Mesothelial cell of epicardium (in vitro differentiated cells): ENCODE results near the gene FAM53B. TPM values are rescaled to one million over a fixed set of nuclear protein-coding genes. Genes with fewer than 3 reads are reported as not detected.
A peak's percentile ranks its signal among the peaks of the same experiment; 100 is the strongest.

Experiments used
- DNase-seq, 2 experiments: peaks; one replicate each; pipeline ENCODE4 v3.0.0; 2021; ENCODE audit warnings: low spot score in 2 of 2; ENCODE audit not compliant: unreplicated experiment in 2 of 2
- H3K27ac Mint-ChIP-seq: 2 replicates; pipeline ENCODE4 v1.8.0; 2021; ENCODE audit warnings: mixed read lengths
- H3K27me3 Mint-ChIP-seq: 2 replicates; pipeline ENCODE4 v1.8.0; 2021; ENCODE audit warnings: low read depth, mixed read lengths
- H3K36me3 Mint-ChIP-seq: 2 replicates; pipeline ENCODE4 v1.8.0; 2021; ENCODE audit warnings: mixed read lengths
- H3K4me1 Mint-ChIP-seq: 2 replicates; pipeline ENCODE4 v1.8.0; 2021; ENCODE audit warnings: mixed read lengths
- H3K4me3 Mint-ChIP-seq: 2 replicates; pipeline ENCODE4 v1.8.0; 2021; ENCODE audit warnings: mild to moderate bottlenecking, moderate library complexity, mixed read lengths
- H3K9me3 Mint-ChIP-seq: 2 replicates; pipeline ENCODE4 v1.8.0; 2021; ENCODE audit warnings: mixed read lengths
- CTCF ChIP-seq: fragments of 200-600 bp; sonication (generic); IDR thresholded peaks from one replicate; pipeline ENCODE4 v1.5.0; 2021; ENCODE audit warnings: antibody characterized with exemption; ENCODE audit not compliant: unreplicated experiment
- total RNA-seq: library from RNA; stranded (reverse); gene quantifications from 3 replicates; pipeline ENCODE4 v1.2.1, GENCODE V29; 2021

FAM53B gene
- total RNA-seq, 1 donor from 2014 or later, result 42.0 TPM

- Mint-ChIP-seq H3K27ac (peak overlapping the region; percentile 66), H3K9me3 (no peaks in the 10 kb centered on the region), H3K4me1 (peaks cover 47% of the 10 kb centered on the region), H3K4me3 (no peak overlapping the region), H3K27me3 (no peaks in the 10 kb centered on the region), H3K36me3 (no peaks in the 10 kb centered on the region)
- TF ChIP-seq CTCF, result no peak
- DNase-seq, result no peak
Measured at GRCh38 chr10:124645467-124646095, 98.6 kb downstream of the FAM53B start.

- no peaks in the 10 kb centered on the region for H3K36me3 Mint-ChIP-seq
- H3K27ac Mint-ChIP-seq, result no peak overlapping the region
- H3K27me3 Mint-ChIP-seq, result no peaks in the 10 kb centered on the region
- no peak for TF ChIP-seq CTCF
- H3K4me1 Mint-ChIP-seq, result peaks cover 50% of the 10 kb centered on the region
- DNase-seq, result no peak
- H3K9me3 Mint-ChIP-seq, result no peaks in the 10 kb centered on the region
- H3K4me3 Mint-ChIP-seq, result no peak overlapping the region
Measured at GRCh38 chr10:124644771-124645415, 99.3 kb downstream of the FAM53B start.

GRCh38 chr10:124644236-124644635 lies 99.9 kb downstream of the FAM53B start:
- Mint-ChIP-seq H3K27ac (no peak overlapping the region), H3K9me3 (no peaks in the 10 kb centered on the region), H3K36me3 (no peaks in the 10 kb centered on the region), H3K4me1 (peaks cover 44% of the 10 kb centered on the region), H3K4me3 (no peak overlapping the region), H3K27me3 (no peaks in the 10 kb centered on the region)
- no peak for DNase-seq
- TF ChIP-seq CTCF, result no peak

GRCh38 chr10:124643330-124644009 lies 100.7 kb downstream of the FAM53B start:
- no peak for TF ChIP-seq CTCF
- DNase-seq, result no peak
- Mint-ChIP-seq H3K4me1 (peaks cover 36% of the 10 kb centered on the region), H3K9me3 (no peaks in the 10 kb centered on the region), H3K4me3 (no peak overlapping the region), H3K36me3 (no peaks in the 10 kb centered on the region), H3K27ac (no peak overlapping the region), H3K27me3 (no peaks in the 10 kb centered on the region)

- Mint-ChIP-seq H3K36me3 (no peaks in the 10 kb centered on the region), H3K4me3 (no peak overlapping the region)
Measured at GRCh38 chr10:124642088-124642710, 102.0 kb downstream of the FAM53B start.

More at GRCh38 chr10:124642088-124642710, 102.0 kb downstream of the FAM53B start:
- H3K27me3 Mint-ChIP-seq, result no peaks in the 10 kb centered on the region
- DNase-seq, result no peak
- peaks cover 24% of the 10 kb centered on the region for H3K4me1 Mint-ChIP-seq
- H3K27ac Mint-ChIP-seq, result no peak overlapping the region
- no peaks in the 10 kb centered on the region for H3K9me3 Mint-ChIP-seq
- TF ChIP-seq CTCF, result no peak
